Astrocyte (in vitro differentiated cells and primary cell): ENCODE measurements around the gene SPATA6. TPM values are rescaled to one million over a fixed set of nuclear protein-coding genes. Genes with fewer than 3 reads are reported as not detected.

Experiments
- DNase-seq: peaks from one replicate; pipeline ENCODE4 v3.0.0-alpha.2; 2010; ENCODE audit warnings: low read depth
- FAIRE-seq: peaks from 2 replicates; lab custom pipeline; 2011; peaks lifted over from hg19 to GRCh38; lab: Jason Lieb, UNC
- H2AFZ ChIP-seq: 2 replicates; pipeline ENCODE4 v1.6.0; 2012; ENCODE audit warnings: low read depth, low read length, inconsistent platforms
- H3K27ac ChIP-seq: 2 replicates; pipeline ENCODE4 v1.5.1; 2011; ENCODE audit warnings: low read depth, low read length, inconsistent platforms
- H3K27me3 ChIP-seq: 2 replicates; pipeline ENCODE4 v1.6.0; 2011; ENCODE audit warnings: low read length, inconsistent platforms; ENCODE audit not compliant: insufficient read depth
- H3K36me3 ChIP-seq: 2 replicates; pipeline ENCODE4 v1.5.1; 2011; ENCODE audit warnings: low read length, inconsistent platforms; ENCODE audit not compliant: insufficient read depth
- H3K4me1 ChIP-seq: 2 replicates; pipeline ENCODE4 v1.5.1; 2011; ENCODE audit warnings: low read length, inconsistent platforms; ENCODE audit not compliant: insufficient read depth
- H3K4me2 ChIP-seq: 2 replicates; pipeline ENCODE4 v1.6.0; 2012; ENCODE audit warnings: low read length, inconsistent platforms
- H3K4me3 ChIP-seq: 2 replicates; pipeline ENCODE4 v1.5.1; 2011; ENCODE audit warnings: low read depth, mild to moderate bottlenecking, low read length, inconsistent platforms; ENCODE audit not compliant: insufficient read depth
- H3K79me2 ChIP-seq: 2 replicates; pipeline ENCODE4 v1.6.0; 2012; ENCODE audit warnings: mild to moderate bottlenecking, low read length, inconsistent platforms; ENCODE audit not compliant: insufficient read depth
- H3K9ac ChIP-seq: 2 replicates; pipeline ENCODE4 v1.6.0; 2012; ENCODE audit warnings: mild to moderate bottlenecking, low read length, inconsistent platforms
- H3K9me3 ChIP-seq: 2 replicates; pipeline ENCODE4 v1.5.1; 2012; ENCODE audit warnings: low read depth, mild to moderate bottlenecking, low read length, inconsistent platforms; ENCODE audit not compliant: insufficient read depth
- H4K20me1 ChIP-seq: 2 replicates; pipeline ENCODE4 v1.6.0; 2012; ENCODE audit warnings: low read length, inconsistent platforms; ENCODE audit not compliant: insufficient read depth
- H3K27ac Mint-ChIP-seq: one replicate; pipeline ENCODE4 v1.8.0; 2021; ENCODE audit warnings: mild to moderate bottlenecking, mixed read lengths; ENCODE audit not compliant: unreplicated experiment
- H3K27me3 Mint-ChIP-seq: one replicate; pipeline ENCODE4 v1.8.0; 2021; ENCODE audit warnings: low read depth, mixed read lengths; ENCODE audit not compliant: unreplicated experiment
- H3K36me3 Mint-ChIP-seq: one replicate; pipeline ENCODE4 v1.8.0; 2021; ENCODE audit warnings: low read depth, mixed read lengths; ENCODE audit not compliant: unreplicated experiment
- H3K4me1 Mint-ChIP-seq: one replicate; pipeline ENCODE4 v1.8.0; 2021; ENCODE audit warnings: low read depth, mixed read lengths; ENCODE audit not compliant: unreplicated experiment
- H3K4me3 Mint-ChIP-seq: one replicate; pipeline ENCODE4 v1.8.0; 2021; ENCODE audit warnings: mild to moderate bottlenecking, moderate library complexity, mixed read lengths; ENCODE audit not compliant: unreplicated experiment
- H3K9me3 Mint-ChIP-seq: one replicate; pipeline ENCODE4 v1.8.0; 2021; ENCODE audit warnings: mild to moderate bottlenecking, mixed read lengths; ENCODE audit not compliant: unreplicated experiment
- CTCF ChIP-seq: IDR thresholded peaks from 2 replicates; pipeline ENCODE4 v1.5.1; 2011; ENCODE audit warnings: low read depth, mild to moderate bottlenecking, inconsistent platforms, low read length, moderate library complexity; ENCODE audit not compliant: insufficient read depth
- EZH2 ChIP-seq: IDR thresholded peaks from 2 replicates; pipeline ENCODE4 v1.6.1; 2012; ENCODE audit warnings: mild to moderate bottlenecking, low read length, inconsistent platforms; ENCODE audit not compliant: insufficient read depth
- total RNA-seq: library from RNA; stranded (reverse); gene quantifications from 2 replicates; pipeline ENCODE4 v1.2.1, GENCODE V29; 2021

SPATA6 gene
- total RNA-seq, 1 donor from 2014 or later: 8.2 TPM

GRCh38 chr1:48498096-48498791 lies 26.2 kb upstream of the SPATA6 start:
- Histone ChIP-seq H3K79me2 (no peaks in the 10 kb centered on the region), H3K4me1 (peaks cover 12% of the 10 kb centered on the region), H3K36me3 (no peaks in the 10 kb centered on the region), H3K4me2 (no peak overlapping the region), H4K20me1 (no peaks in the 10 kb centered on the region), H3K27me3 (no peaks in the 10 kb centered on the region), H3K9ac (no peak overlapping the region), H3K27ac (no peak overlapping the region), H3K4me3 (no peak overlapping the region), H3K9me3 (no peaks in the 10 kb centered on the region), H2AFZ (no peak overlapping the region)
- Mint-ChIP-seq H3K9me3 (no peaks in the 10 kb centered on the region), H3K27me3 (peaks cover 2% of the 10 kb centered on the region), H3K4me3 (no peak overlapping the region), H3K4me1 (peaks cover 19% of the 10 kb centered on the region), H3K36me3 (no peaks in the 10 kb centered on the region), H3K27ac (no peak overlapping the region)
- no peak for TF ChIP-seq EZH2
- TF ChIP-seq CTCF: peak; percentile 94
- DNase-seq: peak; percentile 27
- peak; percentile 64 for FAIRE-seq

GRCh38 chr1:48495911-48496310 lies 23.9 kb upstream of the SPATA6 start:
- Histone ChIP-seq H3K27ac (no peak overlapping the region), H3K4me3 (no peak overlapping the region), H3K4me1 (peaks cover 12% of the 10 kb centered on the region), H2AFZ (no peak overlapping the region), H4K20me1 (no peaks in the 10 kb centered on the region), H3K9ac (no peak overlapping the region), H3K27me3 (no peaks in the 10 kb centered on the region), H3K9me3 (no peaks in the 10 kb centered on the region), H3K79me2 (no peaks in the 10 kb centered on the region), H3K36me3 (no peaks in the 10 kb centered on the region), H3K4me2 (no peak overlapping the region)
- Mint-ChIP-seq H3K27ac (no peak overlapping the region), H3K36me3 (no peaks in the 10 kb centered on the region), H3K27me3 (peaks cover 2% of the 10 kb centered on the region), H3K4me3 (no peak overlapping the region), H3K4me1 (peaks cover 19% of the 10 kb centered on the region), H3K9me3 (no peaks in the 10 kb centered on the region)
- DNase-seq (no peak), FAIRE-seq (no peak)
- TF ChIP-seq EZH2 (no peak), CTCF (no peak)

GRCh38 chr1:48495166-48495565 lies 23.2 kb upstream of the SPATA6 start:
- Histone ChIP-seq H3K27ac (no peak overlapping the region), H3K36me3 (no peaks in the 10 kb centered on the region), H3K4me3 (no peak overlapping the region), H3K27me3 (no peaks in the 10 kb centered on the region), H3K79me2 (no peaks in the 10 kb centered on the region), H3K9ac (no peak overlapping the region), H2AFZ (no peak overlapping the region), H4K20me1 (no peaks in the 10 kb centered on the region), H3K9me3 (no peaks in the 10 kb centered on the region), H3K4me2 (no peak overlapping the region), H3K4me1 (peaks cover 12% of the 10 kb centered on the region)
- H3K36me3 Mint-ChIP-seq: no peaks in the 10 kb centered on the region
- peak overlapping the region; percentile 11 for H3K27ac Mint-ChIP-seq
- TF ChIP-seq EZH2 (no peak), CTCF (no peak)
- peaks cover 1% of the 10 kb centered on the region for H3K9me3 Mint-ChIP-seq
- FAIRE-seq: no peak
- DNase-seq: no peak
- peaks cover 19% of the 10 kb centered on the region for H3K4me1 Mint-ChIP-seq
- no peak overlapping the region for H3K4me3 Mint-ChIP-seq
- peaks cover 2% of the 10 kb centered on the region for H3K27me3 Mint-ChIP-seq
